HepG2 (cell line): ENCODE data around the gene CD300A. TPM values are rescaled to one million over a fixed set of nuclear protein-coding genes. Genes with fewer than 3 reads are reported as not detected.

ENCODE experiments used
- ATAC-seq: fragments of 200-7000 bp; cut with Tn5 transposase; 3 replicates; pipeline ENCODE4 v1.9.1; 2020; ENCODE audit warnings: mild to moderate bottlenecking, moderate library complexity
- BruUV-seq: library from RNA; stranded (reverse); fragments of 400-500 nt; replicated peaks from 2 replicates; lab custom pipeline; 2021; lab: Mats Ljungman, UMichigan
- CTCF ChIA-PET: fragments of 300-600 bp; formaldehyde crosslinking; extraction: SDS; loops from one replicate; lab custom pipeline; 2021; ENCODE audit warnings: low total read pairs, inconsistent platforms, low intra/inter-chr PET ratio; lab: Yijun Ruan, JAX
- POLR2A ChIA-PET: fragments of 350-600 bp; sonication (Branson Sonifier 250); formaldehyde crosslinking; loops from one replicate; lab custom pipeline; 2020; ENCODE audit warnings: antibody characterized with exemption, inconsistent platforms; lab: Yijun Ruan, JAX
- DNase-seq: peaks from one replicate; pipeline ENCODE4 v3.0.0-alpha.2; 2015; ENCODE audit warnings: low spot score
- FAIRE-seq: peaks from 3 replicates; lab custom pipeline; 2011; peaks lifted over from hg19 to GRCh38; lab: Jason Lieb, UNC
- H2AFZ ChIP-seq: one replicate; pipeline ENCODE4 v1.6.1; 2011; ENCODE audit warnings: low read length, inconsistent platforms
- H3K27ac ChIP-seq: fragments of 300-600 bp; 3 replicates; pipeline ENCODE4 v1.8.0; 2011; ENCODE audit warnings: mixed run types, mild to moderate bottlenecking, mixed read lengths, low read length, inconsistent platforms; ENCODE audit not compliant: insufficient read depth; ENCODE audit errors: extremely low read length
- H3K27me3 ChIP-seq, 2 experiments: fragments of 200-600 bp in 1 of 2; 2 replicates in 1 of 2; 3 replicates in 1 of 2; pipeline versions ENCODE4 v1.6.0 to v1.8.0; 2011; ENCODE audit warnings: low read length in 2 of 2, mild to moderate bottlenecking in 2 of 2, moderate library complexity in 2 of 2, inconsistent platforms in 1 of 2; ENCODE audit not compliant: insufficient read depth in 2 of 2, control insufficient read depth in 1 of 2
- H3K36me3 ChIP-seq, 2 experiments: fragments of 200-600 bp in 1 of 2; replicated peaks in 1 of 2; 2 replicates in 1 of 2; 3 replicates in 1 of 2; pipeline versions ENCODE4 v1.5.1 to v1.8.0; 2011; ENCODE audit warnings: low read length in 2 of 2, inconsistent platforms in 1 of 2; ENCODE audit not compliant: insufficient read depth in 2 of 2, control insufficient read depth in 1 of 2
- H3K4me1 ChIP-seq: 2 replicates; pipeline ENCODE4 v1.5.1; 2012; ENCODE audit warnings: low read length, inconsistent platforms; ENCODE audit not compliant: insufficient read depth
- H3K4me2 ChIP-seq: 2 replicates; pipeline ENCODE4 v1.6.0; 2011; ENCODE audit warnings: low read depth, low read length, inconsistent platforms
- H3K4me3 ChIP-seq, 3 experiments: fragments of 200-600 bp in 1 of 3; sonication (generic), shearing (Covaris generic) in 1 of 3; replicated peaks in 1 of 3; 2 replicates each; pipeline ENCODE4 v1.5.1; 2011 to 2016; ENCODE audit warnings: low read length in 3 of 3, inconsistent platforms in 2 of 3, low read depth in 2 of 3, mild to moderate bottlenecking in 2 of 3, control low read depth in 1 of 3, mixed read lengths in 1 of 3; ENCODE audit not compliant: insufficient read depth in 1 of 3
- H3K79me2 ChIP-seq: one replicate; pipeline ENCODE4 v1.6.1; 2011; ENCODE audit warnings: low read length, inconsistent platforms; ENCODE audit not compliant: insufficient read depth
- H3K9ac ChIP-seq: 2 replicates; pipeline ENCODE4 v1.6.0; 2011; ENCODE audit warnings: mild to moderate bottlenecking, low read depth, low read length, inconsistent platforms; ENCODE audit not compliant: insufficient read depth
- H3K9me3 ChIP-seq: 2 replicates; pipeline ENCODE4 v1.5.1; 2012; ENCODE audit warnings: mild to moderate bottlenecking, low read length
- H4K20me1 ChIP-seq: 2 replicates; pipeline ENCODE4 v1.6.0; 2011; ENCODE audit warnings: inconsistent platforms, mild to moderate bottlenecking, low read length, moderate library complexity; ENCODE audit not compliant: insufficient read depth
- CERS6 ChIP-seq: sonication (generic); formaldehyde crosslinking; IDR thresholded peaks from 2 replicates; pipeline ENCODE4 v1.5.0; 2020; ENCODE audit warnings: missing genetic modification reagents
- CHD2 ChIP-seq: IDR thresholded peaks from 2 replicates; pipeline ENCODE4 v1.6.1; 2011; ENCODE audit warnings: low read depth, low read length, improper control_type of control experiment
- PRPF4 ChIP-seq: fragments of 200-400 bp; formaldehyde crosslinking; IDR thresholded peaks from 2 replicates; pipeline ENCODE4 v1.6.1; 2016; ENCODE audit warnings: low read length, low read depth; ENCODE audit not compliant: poor library complexity, severe bottlenecking
- TBX2 ChIP-seq: sonication (generic); formaldehyde crosslinking; IDR thresholded peaks from 2 replicates; pipeline ENCODE4 v1.5.0; 2020; ENCODE audit warnings: missing genetic modification reagents, mild to moderate bottlenecking, borderline replicate concordance
- ZBTB40 ChIP-seq, 2 experiments: fragments of 450-650 bp in 1 of 2; sonication (generic) in 1 of 2; formaldehyde crosslinking in 1 of 2; IDR thresholded peaks; 2 replicates each; pipeline versions ENCODE4 v1.6.1 to v1.8.0; 2016 to 2022; ENCODE audit warnings: antibody characterized with exemption in 1 of 2, mild to moderate bottlenecking in 1 of 2, missing genetic modification reagents in 1 of 2
- ZNF33A ChIP-seq: sonication (generic); formaldehyde crosslinking; IDR thresholded peaks from 2 replicates; pipeline ENCODE4 v1.5.1; 2020; ENCODE audit warnings: missing genetic modification reagents, mild to moderate bottlenecking, moderate library complexity, borderline replicate concordance
- ZNF629 ChIP-seq: sonication (generic); formaldehyde crosslinking; conservative IDR thresholded peaks from 2 replicates; pipeline ENCODE4 v1.5.0; 2020; ENCODE audit warnings: missing genetic modification reagents
- ZNF775 ChIP-seq: sonication (generic); formaldehyde crosslinking; IDR thresholded peaks from 2 replicates; pipeline ENCODE4 v1.4.0; 2020; ENCODE audit warnings: missing genetic modification reagents, mild to moderate bottlenecking, moderate library complexity, borderline replicate concordance
- WGBS: methylation state at CpG from one replicate; pipeline ENCODE4 v1.1.6; 2017; ENCODE audit warnings: low lambda C conversion rate; 5-methylcytosine and 5-hydroxymethylcytosine counted together
- in situ Hi-C: cut with HindIII; loops from 2 replicates; pipeline ENCODE4 v1.10.0; 2017; ENCODE audit warnings: low pct_unique_long_range_greater_than_20kb; ENCODE audit not compliant: extremely low pct_ligation_motif_present
- intact Hi-C: fragments of 100-400 bp; cut with micrococcal nuclease; formaldehyde crosslinking; loops from one replicate; pipeline ENCODE4 v1.10.0; 2022; ENCODE audit not compliant: unreplicated experiment
- polyA plus RNA-seq, 8 experiments: library from polyadenylated mRNA; depleted of rRNA in 3 of 8; stranded (reverse) in 7 of 8; unstranded in 1 of 8; fragments of >200 nt; fragmentation: Illumina TruSeq in 4 of 8; extraction: Trizol in 4 of 8; gene quantifications; 2 replicates each; pipeline versions ENCODE4 v1.2.1 to v1.2.3, GENCODE V29; 2011 to 2016; ENCODE audit warnings: low read depth in 4 of 8, missing spikeins in 1 of 8, mixed read lengths in 1 of 8; ENCODE audit not compliant: insufficient read depth in 1 of 8
- total RNA-seq, 5 experiments: library from RNA; depleted of rRNA; stranded (reverse); fragments of >200 nt; fragmentation: Illumina TruSeq; extraction: Trizol; gene quantifications; 2 replicates each; pipeline ENCODE4 v1.2.3, GENCODE V29; 2016; ENCODE audit warnings: low read depth in 1 of 5

CD300A gene
- total and polyA plus RNA-seq, 2 of the 13 experiments (the other 11 are each of a cell fraction or from before 2014, with no cell fraction given): not detected

GRCh38 chr17:74472890-74473289 is 6.5 kb downstream of the CD300A start:
- Histone ChIP-seq H3K4me2 (no peak overlapping the region), H3K27ac (no peak overlapping the region), H3K36me3 (no peaks in the 10 kb centered on the region), H3K9me3 (peaks cover 8% of the 10 kb centered on the region), H2AFZ (no peak overlapping the region), H4K20me1 (no peaks in the 10 kb centered on the region), H3K4me1 (no peaks in the 10 kb centered on the region), H3K27me3 (peaks cover 0 to 24% of the 10 kb centered on the region in 2 experiments; a peak in 3 of 5 replicates), H3K9ac (no peak overlapping the region), H3K4me3 (no peak overlapping the region), H3K79me2 (no peaks in the 10 kb centered on the region)
- no peak for DNase-seq
- no TSS peak for BruUV-seq
- ATAC-seq: no peak
- WGBS: 4% methylated on average over 4 of the region's 4 CpGs
- intact Hi-C loops: no loop called here
- FAIRE-seq: no peak
- CTCF ChIA-PET: no interaction called here
- POLR2A ChIA-PET: no interaction called here
- TF ChIP-seq ZNF629 (CRISPR knock-in tag) (no peak), PRPF4 (no peak)
- in situ Hi-C loops: no loop called here

GRCh38 chr17:74473294-74473693 is 6.9 kb downstream of the CD300A start:
- Histone ChIP-seq H3K27me3 (peaks cover 0 to 28% of the 10 kb centered on the region in 2 experiments; a peak in 3 of 5 replicates), H3K36me3 (no peaks in the 10 kb centered on the region), H3K9ac (no peak overlapping the region), H4K20me1 (no peaks in the 10 kb centered on the region), H2AFZ (no peak overlapping the region), H3K4me3 (no peak overlapping the region), H3K27ac (no peak overlapping the region), H3K9me3 (peaks cover 8% of the 10 kb centered on the region), H3K4me1 (no peaks in the 10 kb centered on the region), H3K4me2 (no peak overlapping the region), H3K79me2 (no peaks in the 10 kb centered on the region)
- intact Hi-C loops: no loop called here
- FAIRE-seq: no peak
- CTCF ChIA-PET: no interaction called here
- no peak for DNase-seq
- in situ Hi-C loops: no loop called here
- POLR2A ChIA-PET: no interaction called here
- no TSS peak for BruUV-seq
- WGBS: 6% methylated on average over 5 of the region's 8 CpGs
- no peak for ATAC-seq
- no peak for TF ChIP-seq ZBTB40 (IDR thresholded peaks at IDR 0.05)
- TF ChIP-seq ZBTB40 (CRISPR knock-in tag; IDR thresholded peaks at IDR 0.05): no peak
- TF ChIP-seq ZNF33A (CRISPR knock-in tag): no peak
- TF ChIP-seq CHD2: no peak
- TF ChIP-seq ZNF775: no peak
- TF ChIP-seq CERS6 (CRISPR knock-in tag): no peak
- TF ChIP-seq TBX2 (CRISPR knock-in tag): no peak
